ENCODE data around the gene FCAR.
"Not testable (repeated sequence)": the region's sequence is repeated elsewhere in the genome, so short reads cannot be mapped to it uniquely, and the experiment has no call there.

FCAR gene

DNA sequence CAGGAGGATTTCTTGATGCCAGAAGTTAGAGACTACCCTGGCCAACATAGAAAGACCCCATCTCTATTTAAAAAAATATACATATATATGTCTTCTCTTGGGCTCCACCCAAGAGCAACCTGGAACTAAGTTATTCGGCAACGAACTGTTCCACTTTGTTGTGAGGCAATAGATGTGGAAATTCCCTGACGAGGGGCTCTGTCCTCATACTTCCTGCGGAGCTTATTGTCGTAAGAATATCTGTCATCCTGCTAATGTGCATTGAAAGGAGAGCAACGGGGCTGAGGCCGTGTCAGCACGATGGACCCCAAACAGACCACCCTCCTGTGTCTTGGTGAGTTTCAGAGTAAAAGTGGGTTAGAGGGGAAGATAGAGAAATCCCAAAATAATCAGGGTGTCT is at the start of gene FCAR:
Gene FCAR, plus strand, starts transcription at position 246 of the 400 bp plus-strand sequence. Its CDS starts 55 bp downstream, at position 301.
- no peak for DNase-seq (ENCODE audit: extremely low read depth in 1 of 2, low read depth in 1 of 2)

DNA sequence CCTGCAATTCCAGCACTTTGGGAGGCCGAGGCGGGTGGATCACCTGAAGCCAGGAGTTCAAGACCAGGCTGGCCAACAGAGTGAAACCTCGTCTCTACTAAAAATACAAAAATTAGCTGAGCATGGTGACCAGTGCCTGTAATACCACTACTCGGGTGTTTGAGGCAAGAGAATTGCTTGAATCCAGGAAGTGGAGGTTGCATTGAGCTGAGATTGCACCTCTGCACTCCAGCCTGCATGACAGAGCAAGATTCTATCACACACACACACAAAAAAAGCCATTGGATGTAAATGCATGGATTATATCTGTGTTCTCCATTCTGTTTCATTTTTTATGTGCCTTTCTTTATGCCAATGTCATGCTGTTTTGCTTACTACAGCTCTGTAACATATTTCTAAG is 49.6 kb upstream of the FCAR start:
- not testable (repeated sequence) for DNase-seq (ENCODE audit: extremely low read depth in 1 of 2, low read depth in 1 of 2)

DNA sequence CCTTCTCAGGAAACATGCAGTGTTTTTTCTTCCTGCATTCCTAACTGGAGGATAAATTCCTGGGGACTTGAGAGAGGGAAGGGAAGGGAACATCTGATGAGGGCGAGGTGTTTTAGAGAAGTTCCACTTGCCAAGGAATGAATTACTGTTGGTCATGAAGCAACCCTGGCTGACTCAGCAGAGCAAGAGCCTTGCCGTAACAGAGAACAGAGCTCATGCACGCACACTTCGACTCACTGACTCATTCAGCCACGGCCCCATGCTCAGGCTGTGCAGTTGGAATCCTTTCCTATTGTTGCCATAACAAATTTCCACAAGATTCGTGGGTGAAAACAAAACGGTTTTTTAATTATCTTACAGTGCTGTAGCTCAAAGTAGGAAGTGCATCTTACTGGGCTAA is 48.7 kb upstream of the FCAR start:
- not testable (repeated sequence) for DNase-seq (ENCODE audit: extremely low read depth in 1 of 2, low read depth in 1 of 2)

DNA sequence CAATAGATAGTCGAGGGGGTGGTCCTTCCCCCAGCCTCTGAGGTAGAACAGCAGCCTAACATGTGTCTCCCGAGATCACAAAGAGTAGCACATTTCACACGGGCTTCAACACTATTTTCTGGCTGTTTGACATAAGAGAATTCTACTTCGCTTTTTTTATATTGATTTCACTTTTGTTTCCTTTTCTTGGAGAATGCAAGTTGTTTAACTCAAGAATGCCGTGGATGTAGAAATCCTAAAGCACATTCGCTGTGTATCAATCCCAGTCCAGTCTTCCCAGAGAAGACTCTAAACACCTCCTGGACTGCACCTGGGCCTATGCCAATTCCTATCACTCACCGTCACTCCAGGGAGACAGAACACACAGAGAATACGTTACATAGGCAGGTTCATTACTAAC is 46.0 kb upstream of the FCAR start:
- not testable (repeated sequence) for DNase-seq (ENCODE audit: extremely low read depth in 1 of 2, low read depth in 1 of 2)

DNA sequence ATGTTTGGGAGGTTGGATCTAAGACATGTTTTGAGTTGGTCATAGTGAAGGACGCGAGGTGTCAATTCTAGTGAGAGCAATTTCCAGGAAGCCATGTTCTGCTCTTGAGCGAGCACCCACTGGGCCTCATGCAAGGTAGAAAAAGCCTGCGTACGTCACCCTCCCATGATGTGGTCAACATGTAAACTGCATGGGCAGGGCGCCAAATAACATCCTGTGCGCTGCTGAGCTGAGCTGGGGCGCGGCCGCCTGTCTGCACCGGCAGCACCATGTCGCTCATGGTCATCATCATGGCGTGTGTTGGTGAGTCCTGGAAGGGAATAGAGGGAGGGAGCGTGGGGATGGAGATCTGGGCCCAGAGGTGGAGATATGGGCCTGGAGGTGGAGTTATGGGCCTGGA is 41.5 kb upstream of the FCAR start, which contains the start of gene KIR2DS4:
Gene KIR2DS4, plus strand, starts transcription at position 181 of the 400 bp plus-strand sequence.
- not testable (repeated sequence) for DNase-seq (ENCODE audit: extremely low read depth in 1 of 2, low read depth in 1 of 2)

DNA sequence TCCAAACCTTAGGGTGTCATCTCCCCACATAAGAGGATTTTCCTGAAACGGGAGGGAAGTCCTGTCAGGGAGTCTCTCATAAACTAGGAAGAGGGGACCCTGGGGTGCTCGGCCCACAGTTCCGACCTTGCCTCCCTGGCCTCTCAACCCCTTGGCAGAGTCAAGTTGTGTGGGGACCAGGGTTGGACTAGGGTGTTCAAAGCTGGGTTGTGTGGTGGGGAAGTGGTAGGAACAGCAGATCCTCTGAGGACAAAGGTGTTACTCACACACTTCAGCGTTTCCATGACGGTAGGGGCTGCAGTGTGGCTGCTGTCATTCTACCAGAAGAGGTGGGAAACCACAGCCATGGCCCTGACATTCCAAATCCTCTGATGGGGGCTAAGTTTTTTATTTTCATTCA is 38.9 kb upstream of the FCAR start:
- DNase-seq (ENCODE audit: extremely low read depth in 1 of 2, low read depth in 1 of 2): not testable (repeated sequence)

GRCh38 chr19:54837522-54837921 is 36.5 kb upstream of the FCAR start:
- not testable (repeated sequence) for DNase-seq (ENCODE audit: extremely low read depth in 1 of 2, low read depth in 1 of 2)

- not testable (repeated sequence) for DNase-seq (ENCODE audit: extremely low read depth in 1 of 2, low read depth in 1 of 2)
Measured at GRCh38 chr19:54843171-54843570, 30.9 kb upstream of the FCAR start.

DNA sequence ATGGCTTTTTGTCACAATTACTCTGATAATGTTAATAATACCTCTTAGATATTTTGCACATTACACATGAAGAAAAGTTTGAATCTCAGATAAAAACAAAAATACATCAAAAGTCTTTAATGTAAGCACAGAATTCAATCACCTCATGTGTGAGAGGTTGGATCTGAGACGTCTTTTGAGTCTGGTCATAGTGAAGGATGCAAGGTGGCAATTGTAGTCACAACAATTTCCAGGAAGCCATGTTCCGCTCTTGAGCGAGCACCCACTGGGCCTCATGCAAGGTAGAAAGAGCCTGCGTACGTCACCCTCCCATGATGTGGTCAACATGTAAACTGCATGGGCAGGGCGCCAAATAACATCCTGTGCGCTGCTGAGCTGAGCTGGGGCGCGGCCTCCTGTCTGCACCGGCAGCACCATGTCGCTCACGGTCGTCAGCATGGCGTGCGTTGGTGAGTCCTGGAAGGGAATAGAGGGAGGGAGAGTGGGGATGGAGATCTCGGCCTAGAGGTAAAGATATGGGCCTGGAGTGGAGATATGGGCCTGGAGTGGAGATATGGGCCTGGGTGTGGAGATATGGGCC is 23.9 kb upstream of the FCAR start, which contains the start of gene KIR3DL2:
Gene KIR3DL2, plus strand, starts transcription at position 383 of the 580 bp plus-strand sequence. Its CDS starts 33 bp downstream, at position 416.
- DNase-seq (ENCODE audit: extremely low read depth in 1 of 2, low read depth in 1 of 2): not testable (repeated sequence)

GRCh38 chr19:54850930-54851329 is 23.1 kb upstream of the FCAR start:
- DNase-seq (ENCODE audit: extremely low read depth in 1 of 2, low read depth in 1 of 2): no peak

GRCh38 chr19:54851353-54851752 is 22.7 kb upstream of the FCAR start:
- no peak for DNase-seq (ENCODE audit: extremely low read depth in 1 of 2, low read depth in 1 of 2)

- DNase-seq (ENCODE audit: extremely low read depth in 1 of 2, low read depth in 1 of 2): not testable (repeated sequence)
Measured at GRCh38 chr19:54855241-54855640, 18.8 kb upstream of the FCAR start.

- not testable (repeated sequence) for DNase-seq (ENCODE audit: extremely low read depth in 1 of 2, low read depth in 1 of 2)
Measured at GRCh38 chr19:54858476-54858875, 15.6 kb upstream of the FCAR start.

GRCh38 chr19:54859421-54859820 is 14.6 kb upstream of the FCAR start:
- not testable (repeated sequence) for DNase-seq (ENCODE audit: extremely low read depth in 1 of 2, low read depth in 1 of 2)

DNA sequence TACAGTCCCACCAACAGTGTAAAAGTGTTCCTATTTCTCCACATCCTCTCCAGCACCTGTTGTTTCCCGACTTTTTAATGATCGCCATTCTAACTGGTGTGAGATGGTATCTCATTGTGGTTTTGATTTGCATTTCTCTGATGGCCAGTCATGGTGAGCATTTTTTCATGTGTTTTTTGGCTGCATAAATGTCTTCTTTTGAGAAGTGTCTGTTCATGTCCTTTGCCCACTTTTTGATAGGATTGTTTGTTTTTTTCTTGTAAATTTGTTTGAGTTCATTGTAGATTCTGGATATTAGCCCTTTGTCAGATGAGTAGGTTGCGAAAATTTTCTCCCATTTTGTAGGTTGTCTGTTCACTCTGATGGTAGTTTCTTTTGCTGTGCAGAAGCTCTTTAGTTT is 10.6 kb upstream of the FCAR start:
- DNase-seq (ENCODE audit: extremely low read depth in 1 of 2, low read depth in 1 of 2): not testable (repeated sequence)

DNA sequence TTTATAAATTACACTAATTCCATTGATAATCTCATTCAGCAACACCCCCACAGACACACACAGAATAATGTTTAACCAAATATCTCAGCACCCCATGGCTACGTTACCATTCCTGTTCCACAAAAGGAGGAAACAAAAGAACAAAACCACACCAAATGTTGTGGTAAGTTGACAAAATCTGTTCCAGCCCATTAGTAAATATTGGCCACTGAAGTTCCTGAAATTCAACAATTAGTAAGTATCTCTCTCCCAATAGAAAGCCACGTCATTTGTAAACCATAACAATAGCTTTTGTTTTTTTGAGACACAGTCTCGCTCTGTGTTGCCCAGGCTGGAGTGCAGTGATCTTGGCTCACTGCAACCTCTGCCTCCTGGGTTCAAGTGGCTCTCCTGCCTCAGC is 2.3 kb upstream of the FCAR start:
- no peak for DNase-seq (ENCODE audit: extremely low read depth in 1 of 2, low read depth in 1 of 2)

DNA sequence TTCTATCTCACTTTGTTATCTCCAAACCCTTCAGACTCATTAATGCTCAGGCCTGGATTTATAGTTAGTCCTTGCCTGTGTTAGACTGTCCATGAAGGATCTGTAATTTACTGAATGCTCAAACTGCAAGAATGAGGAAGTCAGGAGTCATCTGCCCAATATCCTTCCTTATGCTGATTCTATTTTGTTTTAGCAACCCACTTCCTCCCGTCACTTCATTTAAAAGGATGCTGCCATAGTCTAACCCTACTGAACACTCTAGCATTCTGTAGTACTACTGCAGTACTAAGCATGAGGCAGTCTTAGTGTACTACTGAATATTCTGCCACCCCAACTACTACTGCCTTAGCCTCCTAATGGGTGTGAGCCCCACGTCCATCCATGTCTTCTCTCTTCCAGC is 1.5 kb downstream of the FCAR start:
- no peak for DNase-seq (ENCODE audit: extremely low read depth in 1 of 2, low read depth in 1 of 2)

GRCh38 chr19:54877471-54877870 is 3.4 kb downstream of the FCAR start:
- no peak for DNase-seq (ENCODE audit: extremely low read depth in 1 of 2, low read depth in 1 of 2)

- DNase-seq (ENCODE audit: extremely low read depth in 1 of 2, low read depth in 1 of 2): no peak
Measured at GRCh38 chr19:54881884-54882283, 7.8 kb downstream of the FCAR start.

DNA sequence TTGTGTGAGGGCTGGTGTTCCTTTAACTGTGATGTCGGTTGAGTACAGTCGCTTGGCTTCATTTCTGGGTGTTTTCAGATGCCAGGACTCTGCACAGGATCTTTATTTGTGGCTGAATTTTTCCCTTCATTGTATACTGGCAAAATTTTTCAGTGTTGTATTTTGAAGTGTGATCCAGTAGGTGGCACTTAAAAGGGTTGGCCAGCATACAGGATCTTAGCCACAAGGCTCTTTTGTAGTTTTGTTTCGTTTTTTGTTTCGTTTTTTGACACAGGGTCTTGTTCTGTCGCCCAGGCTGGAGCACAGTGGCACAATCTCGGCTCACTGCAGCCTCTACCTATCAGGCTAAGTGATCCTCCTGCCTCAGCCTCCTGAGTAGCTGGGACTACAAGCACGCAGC is 8.7 kb downstream of the FCAR start:
- no peak for DNase-seq (ENCODE audit: extremely low read depth in 1 of 2, low read depth in 1 of 2)

GRCh38 chr19:54883228-54883627 is 9.2 kb downstream of the FCAR start:
- DNase-seq (ENCODE audit: extremely low read depth in 1 of 2, low read depth in 1 of 2): no peak

GRCh38 chr19:54888239-54888638 is 14.2 kb downstream of the FCAR start:
- DNase-seq (ENCODE audit: extremely low read depth in 1 of 2, low read depth in 1 of 2): no peak

GRCh38 chr19:54889566-54889965 is 15.5 kb downstream of the FCAR start:
- DNase-seq (ENCODE audit: extremely low read depth in 1 of 2, low read depth in 1 of 2): no peak
